HCT116 (cell line): Measurements from ENCODE around the gene PIGL. TPM values are rescaled to one million over a fixed set of nuclear protein-coding genes. Genes with fewer than 3 reads are reported as not detected.

ENCODE experiments used
- ATAC-seq: fragments of 200-7000 bp; cut with Tn5 transposase; 2 replicates; pipeline ENCODE4 v1.9.1; 2020; ENCODE audit warnings: mild to moderate bottlenecking, moderate library complexity
- BruUV-seq: library from RNA; stranded (reverse); fragments of 400-500 nt; replicated peaks from 2 replicates; lab custom pipeline; 2021; lab: Mats Ljungman, UMichigan
- CTCF ChIA-PET: fragments of 300-600 bp; sonication (Branson Sonifier 250); formaldehyde crosslinking; loops from one replicate; lab custom pipeline; 2021; ENCODE audit warnings: antibody characterized with exemption; lab: Charles Lee
- POLR2A ChIA-PET: fragments of 300-600, 350-600 bp; sonication (Branson Sonifier 250); formaldehyde crosslinking; loops from one replicate; lab custom pipeline; 2021; ENCODE audit warnings: antibody characterized with exemption; lab: Charles Lee
- RAD21 ChIA-PET, 2 experiments: fragments of 300-600 bp; sonication (Branson Sonifier 250); formaldehyde crosslinking; loops; one replicate each; lab custom pipeline; 2023; ENCODE audit warnings: low total read pairs in 2 of 2; ENCODE audit not compliant: uncharacterized antibody in 2 of 2, unreplicated experiment in 2 of 2, low non-redundant PET in 1 of 2; lab: Charles Lee
- DNase-seq: peaks from one replicate; pipeline ENCODE4 v3.0.0-alpha.2; 2010; ENCODE audit warnings: low read depth, low spot score
- H2AFZ ChIP-seq: fragments of 200-600 bp; shearing (Covaris generic), sonication (generic); 2 replicates; pipeline ENCODE4 v1.6.1; 2017; ENCODE audit warnings: low read depth, mixed run types, mixed read lengths, antibody characterized with exemption, low read length; ENCODE audit not compliant: poor library complexity, severe bottlenecking
- H3K27ac ChIP-seq: 2 replicates; pipeline ENCODE4 v1.5.1; 2012; ENCODE audit warnings: low read depth, low read length
- H3K27me3 ChIP-seq: fragments of 200-600 bp; sonication (generic); 2 replicates; pipeline ENCODE4 v1.6.1; 2016; ENCODE audit warnings: mixed run types, low read length, mixed read lengths; ENCODE audit not compliant: insufficient read depth
- H3K36me3 ChIP-seq, 2 experiments: fragments of 200-500 bp in 1 of 2; fragments of 200-600 bp in 1 of 2; sonication (Bioruptor generic) in 1 of 2; sonication (generic) in 1 of 2; 2 replicates each; pipeline versions ENCODE4 v1.5.1 to v1.6.1; 2014 to 2016; ENCODE audit warnings: low read length in 2 of 2, inconsistent platforms in 1 of 2, mixed read lengths in 1 of 2, mixed run types in 1 of 2; ENCODE audit not compliant: insufficient read depth in 2 of 2, control insufficient read depth in 1 of 2
- H3K4me1 ChIP-seq, 2 experiments: fragments of 200-600 bp in 1 of 2; sonication (generic) in 1 of 2; 2 replicates each; pipeline versions ENCODE4 v1.5.1 to v1.6.1; 2012 to 2017; ENCODE audit warnings: low read length in 2 of 2, inconsistent platforms in 1 of 2, mild to moderate bottlenecking in 1 of 2, mixed read lengths in 1 of 2, mixed run types in 1 of 2, moderate library complexity in 1 of 2; ENCODE audit not compliant: insufficient read depth in 2 of 2, control insufficient read depth in 1 of 2
- H3K4me2 ChIP-seq: fragments of 200-600 bp; sonication (generic); 2 replicates; pipeline ENCODE4 v1.6.1; 2017; ENCODE audit warnings: mixed run types, low read length, mixed read lengths
- H3K4me3 ChIP-seq, 2 experiments: fragments of 200-600 bp in 1 of 2; sonication (generic) in 1 of 2; replicated peaks in 1 of 2; 2 replicates each; pipeline ENCODE4 v1.5.1; 2011 to 2016; ENCODE audit warnings: low read length in 2 of 2, control low read depth in 1 of 2, low read depth in 1 of 2, mild to moderate bottlenecking in 1 of 2, mixed read lengths in 1 of 2, mixed run types in 1 of 2
- H3K79me2 ChIP-seq: fragments of 200-600 bp; sonication (generic); 2 replicates; pipeline ENCODE4 v1.6.1; 2017; ENCODE audit warnings: mild to moderate bottlenecking, mixed run types, low read length, moderate library complexity, mixed read lengths; ENCODE audit not compliant: insufficient read depth
- H3K9ac ChIP-seq: fragments of 200-600 bp; sonication (generic); 2 replicates; pipeline ENCODE4 v1.6.1; 2016; ENCODE audit warnings: low read length, mixed read lengths
- H3K9me2 ChIP-seq: fragments of 200-600 bp; sonication (generic), shearing (Covaris generic); 2 replicates; pipeline ENCODE4 v1.6.1; 2017; ENCODE audit warnings: mixed run types, mild to moderate bottlenecking, moderate library complexity; ENCODE audit not compliant: insufficient read depth
- H3K9me3 ChIP-seq, 2 experiments: fragments of 200-500 bp in 1 of 2; fragments of 200-600 bp in 1 of 2; sonication (Bioruptor generic) in 1 of 2; sonication (generic) in 1 of 2; 2 replicates each; pipeline ENCODE4 v1.6.1; 2014 to 2017; ENCODE audit warnings: low read length in 2 of 2, mixed read lengths in 2 of 2, inconsistent platforms in 1 of 2, low read depth in 1 of 2, mild to moderate bottlenecking in 1 of 2, mixed run types in 1 of 2, moderate library complexity in 1 of 2; ENCODE audit not compliant: control insufficient read depth in 1 of 2, insufficient read depth in 1 of 2
- H4K20me1 ChIP-seq: fragments of 200-600 bp; sonication (generic), shearing (Covaris generic); 2 replicates; pipeline ENCODE4 v1.6.1; 2017; ENCODE audit warnings: mixed run types, mild to moderate bottlenecking, moderate library complexity; ENCODE audit not compliant: insufficient read depth
- CBX3 ChIP-seq: IDR thresholded peaks from 2 replicates; pipeline ENCODE4 v1.6.1; 2012; ENCODE audit warnings: low read depth
- CEBPB ChIP-seq: IDR thresholded peaks from 2 replicates; pipeline ENCODE4 v1.6.1; 2012; ENCODE audit warnings: low read depth
- EGR1 ChIP-seq: IDR thresholded peaks from 2 replicates; pipeline ENCODE4 v1.6.1; 2012; ENCODE audit warnings: low read depth
- ELF1 ChIP-seq: IDR thresholded peaks from 2 replicates; pipeline ENCODE4 v1.6.1; 2012; ENCODE audit warnings: low read depth, borderline replicate concordance
- EZH2 ChIP-seq: fragments of 200-600 bp; sonication (generic); IDR thresholded peaks from 2 replicates; pipeline ENCODE4 v1.6.1; 2017; ENCODE audit warnings: antibody characterized with exemption, mixed run types
- EZH2phosphoT487 ChIP-seq: fragments of 200-600 bp; IDR thresholded peaks from 2 replicates; pipeline ENCODE4 v1.6.1; 2018; ENCODE audit warnings: antibody characterized with exemption, borderline replicate concordance
- FOSL1 ChIP-seq: IDR thresholded peaks from 2 replicates; pipeline ENCODE4 v1.6.1; 2012; ENCODE audit warnings: low read depth
- RAD21 ChIP-seq: IDR thresholded peaks from 2 replicates; pipeline ENCODE4 v1.6.1; 2012; ENCODE audit warnings: low read depth, mild to moderate bottlenecking
- REST ChIP-seq: IDR thresholded peaks from 2 replicates; pipeline ENCODE4 v1.6.1; 2012; ENCODE audit warnings: low read depth
- SIN3A ChIP-seq: IDR thresholded peaks from 2 replicates; pipeline ENCODE4 v1.6.1; 2012; ENCODE audit warnings: low read depth
- SP1 ChIP-seq: IDR thresholded peaks from 2 replicates; pipeline ENCODE4 v1.6.1; 2012; ENCODE audit warnings: low read depth
- SRF ChIP-seq: IDR thresholded peaks from 2 replicates; pipeline ENCODE4 v1.6.1; 2012; ENCODE audit warnings: low read depth
- TCF7L2 ChIP-seq: IDR thresholded peaks from 2 replicates; pipeline ENCODE4 v1.7.0; 2011; ENCODE audit warnings: borderline replicate concordance, inconsistent platforms; ENCODE audit not compliant: insufficient read depth, insufficient read length; ENCODE audit errors: extremely low read depth
- YY1 ChIP-seq: IDR thresholded peaks from 2 replicates; pipeline ENCODE4 v1.6.1; 2011; ENCODE audit warnings: low read length, low read depth, moderate library complexity, mild to moderate bottlenecking; ENCODE audit not compliant: insufficient replicate concordance; ENCODE audit errors: extremely low read depth
- ZFX ChIP-seq: fragments of 450-650 bp; IDR thresholded peaks from 2 replicates; pipeline ENCODE4 v1.6.1; 2017
- ZNF274 ChIP-seq: fragments of 200-500 bp; sonication (Bioruptor generic); IDR thresholded peaks from 2 replicates; pipeline ENCODE4 v1.6.1; 2014; ENCODE audit warnings: mild to moderate bottlenecking, low read depth, low read length, inconsistent platforms
- intact Hi-C: fragments of 100-400 bp; cut with micrococcal nuclease; formaldehyde crosslinking; loops from 2 replicates; pipeline ENCODE4 v1.10.0; 2022
- total RNA-seq: library from RNA; stranded (reverse); gene quantifications from one replicate; pipeline ENCODE4 v1.2.1, GENCODE V29; 2021; ENCODE audit not compliant: unreplicated experiment
- TF ChIP-seq, protein P1 (sequence below), 3 experiments: fragments of 200-600 bp in 1 of 3; sonication (generic) in 1 of 3; IDR thresholded peaks in 2 of 3; conservative IDR thresholded peaks in 1 of 3; 2 replicates each; pipeline ENCODE4 v1.5.1; 2012 to 2017; ENCODE audit warnings: low read depth in 2 of 3, low read length in 2 of 3, antibody characterized with exemption in 1 of 3, borderline replicate concordance in 1 of 3, control low read depth in 1 of 3, mild to moderate bottlenecking in 1 of 3, mixed read lengths in 1 of 3, mixed run types in 1 of 3, moderate library complexity in 1 of 3; ENCODE audit not compliant: insufficient read depth in 1 of 3
- TF ChIP-seq, protein P2 (sequence below): IDR thresholded peaks from 2 replicates; pipeline ENCODE4 v1.6.1; 2012

PIGL gene
- total RNA-seq, 1 experiment from 2014 or later: 36.8 TPM

DNA sequence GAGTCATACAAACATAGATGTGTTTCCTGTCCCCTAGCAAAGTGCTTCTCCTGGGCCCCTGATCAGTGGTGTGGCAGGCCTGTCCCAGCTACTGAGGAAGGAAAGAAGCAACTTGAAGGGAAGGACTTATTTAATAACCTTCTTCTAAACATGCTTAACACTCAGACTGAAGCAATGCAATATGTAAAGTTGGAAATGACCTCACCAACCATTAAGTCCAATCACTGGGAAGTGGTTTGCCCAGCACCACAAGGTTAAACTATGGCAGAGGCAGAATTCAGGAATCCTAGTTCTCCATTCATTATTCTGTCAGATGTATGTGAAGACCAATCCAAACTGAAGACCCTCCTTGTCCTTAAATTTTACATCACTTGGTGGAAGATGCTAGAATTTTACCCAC, 97.2 kb downstream of the PIGL start:
- ATAC-seq (no peak), DNase-seq (no peak)
- no peak overlapping the region for H3K4me2 ChIP-seq
- ChIA-PET CTCF (no interaction called here), RAD21 (no interaction called here), POLR2A (no interaction called here)
- no peaks in the 10 kb centered on the region for H3K9me3 ChIP-seq
- no peak overlapping the region for H3K9ac ChIP-seq
- no peaks in the 10 kb centered on the region for H3K9me2 ChIP-seq
- no peaks in the 10 kb centered on the region for H3K79me2 ChIP-seq
- no peaks in the 10 kb centered on the region for H3K36me3 ChIP-seq
- no peaks in the 10 kb centered on the region for H3K27me3 ChIP-seq
- no peak for TF ChIP-seq SRF
- no peak for TF ChIP-seq ELF1
- no peak for TF ChIP-seq CEBPB
- TF ChIP-seq SIN3A: no peak
- no peak for TF ChIP-seq ZNF274
- TF ChIP-seq, protein P1, sequence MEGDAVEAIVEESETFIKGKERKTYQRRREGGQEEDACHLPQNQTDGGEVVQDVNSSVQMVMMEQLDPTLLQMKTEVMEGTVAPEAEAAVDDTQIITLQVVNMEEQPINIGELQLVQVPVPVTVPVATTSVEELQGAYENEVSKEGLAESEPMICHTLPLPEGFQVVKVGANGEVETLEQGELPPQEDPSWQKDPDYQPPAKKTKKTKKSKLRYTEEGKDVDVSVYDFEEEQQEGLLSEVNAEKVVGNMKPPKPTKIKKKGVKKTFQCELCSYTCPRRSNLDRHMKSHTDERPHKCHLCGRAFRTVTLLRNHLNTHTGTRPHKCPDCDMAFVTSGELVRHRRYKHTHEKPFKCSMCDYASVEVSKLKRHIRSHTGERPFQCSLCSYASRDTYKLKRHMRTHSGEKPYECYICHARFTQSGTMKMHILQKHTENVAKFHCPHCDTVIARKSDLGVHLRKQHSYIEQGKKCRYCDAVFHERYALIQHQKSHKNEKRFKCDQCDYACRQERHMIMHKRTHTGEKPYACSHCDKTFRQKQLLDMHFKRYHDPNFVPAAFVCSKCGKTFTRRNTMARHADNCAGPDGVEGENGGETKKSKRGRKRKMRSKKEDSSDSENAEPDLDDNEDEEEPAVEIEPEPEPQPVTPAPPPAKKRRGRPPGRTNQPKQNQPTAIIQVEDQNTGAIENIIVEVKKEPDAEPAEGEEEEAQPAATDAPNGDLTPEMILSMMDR (IDR thresholded peaks at IDR 0.05 in 2 of 3, conservative IDR thresholded peaks at IDR 0.05 in 1 of 3; ENCODE audit: borderline replicate concordance in 1 of 3, insufficient read depth in 1 of 3, low read depth in 2 of 3, low read length in 2 of 3): no peak
- TF ChIP-seq ZFX: no peak
- TF ChIP-seq EZH2phosphoT487: no peak
- no peak for TF ChIP-seq FOSL1
- TF ChIP-seq YY1: no peak
- no peak for TF ChIP-seq TCF7L2
- no peak for TF ChIP-seq CBX3
- no peak for TF ChIP-seq EZH2
- TF ChIP-seq SP1: no peak
- no peak for TF ChIP-seq EGR1
- TF ChIP-seq REST: no peak
- TF ChIP-seq, protein P2, sequence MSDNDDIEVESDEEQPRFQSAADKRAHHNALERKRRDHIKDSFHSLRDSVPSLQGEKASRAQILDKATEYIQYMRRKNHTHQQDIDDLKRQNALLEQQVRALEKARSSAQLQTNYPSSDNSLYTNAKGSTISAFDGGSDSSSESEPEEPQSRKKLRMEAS: no peak
- no peak for TF ChIP-seq RAD21
- H3K4me3 ChIP-seq: no peak overlapping the region
- intact Hi-C loops: no loop called here
- no TSS peak for BruUV-seq
- H3K4me1 ChIP-seq: no peaks in the 10 kb centered on the region
- H3K27ac ChIP-seq: no peak overlapping the region
- no peaks in the 10 kb centered on the region for H4K20me1 ChIP-seq
- no peak overlapping the region for H2AFZ ChIP-seq
